Activated naive CD4-positive, alpha-beta T cell treated with anti-CD3 and anti-CD28 coated beads, Interleukin-2, amount 50 U/mL, for 16 hours (primary cell): ENCODE results near the gene STON2.
A peak's percentile ranks its signal among the peaks of the same experiment; 100 is the strongest.
"Not testable (repeated sequence)": the region's sequence is repeated elsewhere in the genome, so short reads cannot be mapped to it uniquely, and the experiment has no call there.

Experiments used
- DNase-seq: peaks from one replicate; pipeline ENCODE4 v3.0.0-alpha.2; 2020

The STON2 gene

DNA sequence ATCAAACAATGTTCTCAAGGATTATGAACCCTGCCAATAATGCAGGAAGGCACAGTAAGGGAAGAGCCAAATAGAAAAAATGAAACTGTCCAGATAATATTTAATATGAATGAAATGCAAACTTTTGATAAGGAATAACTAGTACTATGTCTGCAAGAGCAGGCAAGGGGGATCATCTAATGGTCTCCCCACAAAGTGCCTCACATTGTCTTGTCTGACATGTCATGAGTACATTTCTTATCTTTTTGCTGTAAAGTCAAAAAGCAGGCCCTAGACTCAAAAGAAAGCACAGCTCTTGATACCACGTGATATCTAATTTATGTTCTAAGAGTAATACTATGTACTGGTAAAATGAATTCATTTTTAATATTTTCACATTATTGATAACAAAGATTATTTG, 135.5 kb downstream of the STON2 start:
- DNase-seq: no peak

- DNase-seq: no peak
Measured at GRCh38 chr14:81263777-81264410, 136.2 kb downstream of the STON2 start.

DNA sequence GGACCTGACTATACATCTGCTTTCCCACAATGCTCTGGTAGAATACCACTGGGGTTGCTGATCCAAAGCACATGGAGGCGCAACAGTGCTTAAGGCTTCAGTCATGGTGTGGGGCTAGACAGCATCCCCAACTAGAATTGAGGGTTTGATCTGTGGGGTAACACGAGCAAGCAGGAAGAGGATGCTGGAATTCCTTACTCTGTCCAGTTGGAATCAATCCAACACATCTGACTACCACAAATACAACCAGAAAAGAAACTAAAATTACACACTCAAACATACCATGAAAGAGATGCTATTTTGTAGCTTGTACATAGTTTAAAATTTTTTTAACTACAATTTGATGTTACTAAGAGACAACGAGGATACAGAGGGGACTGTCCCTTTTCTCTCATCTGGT, 138.9 kb downstream of the STON2 start:
- DNase-seq: no peak

GRCh38 chr14:81260732-81261131, 139.4 kb downstream of the STON2 start:
- no peak for DNase-seq

GRCh38 chr14:81256289-81256960, 143.7 kb downstream of the STON2 start:
- no peak for DNase-seq

GRCh38 chr14:81252278-81252677, 147.8 kb downstream of the STON2 start:
- DNase-seq: no peak

DNA sequence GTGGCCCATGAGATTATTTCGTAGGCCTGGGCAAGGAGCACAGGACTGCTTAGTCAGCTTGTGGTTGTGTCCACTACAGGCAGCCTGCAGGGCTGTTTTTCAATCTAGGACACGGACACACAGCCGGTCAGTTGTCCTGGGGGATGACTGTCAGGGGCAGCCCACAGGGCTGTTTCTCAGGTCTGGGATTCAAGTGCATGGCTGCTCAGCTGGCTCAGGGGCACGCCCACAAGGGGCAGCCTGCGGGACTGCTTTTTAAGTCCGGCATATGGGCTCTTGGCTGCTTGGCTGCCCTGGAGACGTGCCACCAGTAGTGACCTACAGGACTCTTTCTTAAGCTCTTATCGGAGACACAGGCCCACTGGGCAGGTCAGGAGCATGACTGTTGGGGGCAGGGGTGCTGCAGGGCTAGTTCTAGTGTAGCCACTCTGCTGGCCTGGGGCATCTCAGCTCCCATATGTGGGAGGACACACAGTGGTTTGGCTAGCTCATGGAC, 152.8 kb downstream of the STON2 start:
- no peak for DNase-seq

GRCh38 chr14:81246461-81247270, 153.5 kb downstream of the STON2 start:
- DNase-seq: no peak

GRCh38 chr14:81245771-81246170, 154.4 kb downstream of the STON2 start:
- DNase-seq: no peak

- DNase-seq: not testable (repeated sequence)
Measured at GRCh38 chr14:81244431-81244830, 155.7 kb downstream of the STON2 start.

- DNase-seq: no peak
Measured at GRCh38 chr14:81243499-81243898, 156.6 kb downstream of the STON2 start.

GRCh38 chr14:81236849-81237248, 163.3 kb downstream of the STON2 start:
- DNase-seq: not testable (repeated sequence)

- DNase-seq: no peak
Measured at GRCh38 chr14:81236138-81236537, 164.0 kb downstream of the STON2 start.

GRCh38 chr14:81235096-81235495, 165.0 kb downstream of the STON2 start:
- no peak for DNase-seq

GRCh38 chr14:81234278-81234677, 165.8 kb downstream of the STON2 start:
- DNase-seq: no peak

GRCh38 chr14:81233615-81234014, 166.5 kb downstream of the STON2 start:
- DNase-seq: no peak

DNA sequence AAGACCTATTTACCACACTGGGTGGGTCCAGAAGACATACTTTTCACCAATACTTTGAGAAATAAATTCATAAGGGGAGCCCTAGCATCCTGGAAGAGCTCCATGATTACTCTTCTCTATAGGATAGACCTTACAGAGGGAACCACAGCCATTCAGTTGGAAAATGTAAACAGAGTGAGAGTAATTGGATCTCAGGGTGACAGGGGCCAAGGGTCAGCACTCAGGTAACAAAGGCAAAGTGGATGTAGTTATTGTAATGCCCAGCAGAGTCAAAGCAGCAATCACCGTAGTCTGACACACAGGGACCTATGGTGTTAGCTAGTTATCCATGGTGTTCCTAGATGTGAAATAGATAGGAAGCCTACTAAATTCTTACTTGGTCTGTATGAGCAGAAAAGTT, 168.6 kb downstream of the STON2 start:
- no peak for DNase-seq

DNA sequence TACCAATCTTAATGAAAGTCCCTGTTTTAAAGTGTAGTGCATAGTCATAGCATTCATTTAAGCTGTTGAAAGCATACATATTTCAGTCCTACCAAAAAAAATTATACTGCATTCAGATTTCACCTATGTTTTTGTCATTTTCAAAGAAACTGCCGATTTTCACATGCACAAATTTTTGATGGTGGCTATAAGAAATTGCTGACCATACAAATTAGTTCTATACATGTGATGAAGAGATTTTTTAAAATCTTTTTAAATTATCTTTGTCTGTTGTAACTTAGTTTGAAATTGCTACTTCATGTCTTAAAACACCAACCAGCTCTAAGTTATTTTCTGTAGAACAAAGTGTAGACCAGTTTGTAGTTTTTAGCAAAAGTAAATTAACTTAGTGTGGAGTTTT, 175.9 kb downstream of the STON2 start:
- DNase-seq: no peak

DNA sequence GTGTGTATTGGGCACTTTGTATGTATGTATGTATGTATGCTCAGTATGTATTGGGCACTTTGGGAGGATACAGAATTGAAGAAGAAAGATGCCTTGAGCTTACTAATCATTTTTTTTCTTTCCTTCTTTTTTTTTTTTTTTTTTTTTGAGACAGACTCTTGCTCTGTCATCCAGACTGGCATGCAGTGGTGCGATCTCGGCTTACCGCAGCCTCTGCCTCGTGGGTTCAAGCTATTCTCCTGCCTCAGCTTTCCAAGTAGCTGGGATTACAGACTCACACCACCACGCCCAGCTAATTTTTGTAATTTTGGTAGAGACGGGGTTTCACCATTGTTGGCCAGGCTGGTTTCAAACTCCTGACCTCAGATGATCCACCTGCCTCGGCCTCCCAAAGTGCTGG, 176.3 kb downstream of the STON2 start:
- DNase-seq: not testable (repeated sequence)

GRCh38 chr14:81222691-81223090, 177.4 kb downstream of the STON2 start:
- no peak for DNase-seq

DNA sequence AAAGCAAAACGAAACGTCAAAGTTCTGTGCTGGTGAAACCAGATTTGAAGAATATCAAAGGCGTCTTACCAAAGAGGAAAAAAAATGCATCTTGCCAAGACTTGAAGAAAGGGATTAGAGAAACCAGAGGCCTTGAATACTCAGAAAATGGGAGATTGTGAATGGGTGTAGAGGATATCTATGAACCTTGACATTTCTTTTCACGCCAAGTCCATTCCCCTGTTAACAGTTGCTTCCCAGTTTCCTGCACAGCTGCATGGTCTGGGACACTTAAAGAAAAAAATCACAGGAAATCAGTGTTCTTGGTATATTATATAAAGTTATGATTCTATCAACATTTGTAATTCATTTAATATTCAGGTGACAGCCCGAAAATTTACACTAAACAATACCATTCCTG, 178.0 kb downstream of the STON2 start:
- no peak for DNase-seq

- DNase-seq: no peak
Measured at GRCh38 chr14:81221579-81222102, 178.5 kb downstream of the STON2 start.

DNA sequence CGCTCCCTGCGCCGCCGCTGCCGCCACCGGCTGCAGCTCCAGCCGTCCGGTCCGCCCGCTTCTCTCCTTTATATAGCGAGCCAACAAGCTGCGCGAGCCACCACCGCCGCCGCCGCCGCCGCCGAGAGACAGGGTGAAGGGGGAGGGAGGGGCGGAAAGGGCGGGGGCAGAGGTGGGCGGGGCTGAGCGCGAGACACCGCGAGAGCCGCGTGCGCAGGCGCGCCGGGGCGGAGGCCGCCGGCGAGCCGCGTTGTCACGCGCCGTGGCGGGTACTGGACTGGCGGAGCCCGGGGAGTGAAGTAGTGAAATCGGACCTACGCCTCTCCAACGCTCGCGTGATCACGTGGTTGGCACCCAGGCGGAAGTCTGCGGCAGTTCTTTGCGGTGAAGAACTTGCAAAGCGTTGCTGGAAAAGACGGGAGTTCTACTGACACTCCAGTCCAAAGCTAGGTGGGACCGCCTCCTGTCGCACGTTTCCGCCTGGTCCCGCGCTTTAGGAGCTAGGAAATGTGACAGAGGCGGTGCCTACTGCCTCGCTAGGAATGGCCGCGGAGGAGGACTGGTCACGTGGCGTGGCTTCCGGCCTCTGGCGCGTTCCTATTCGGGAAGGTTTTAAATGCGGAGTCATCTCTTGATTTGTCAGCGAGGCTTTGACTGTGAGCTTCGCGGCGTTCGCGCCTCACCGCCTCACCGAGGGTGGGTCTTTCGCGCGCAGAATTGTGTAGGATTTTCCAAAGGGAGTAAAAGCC, 179.1 kb downstream of the STON2 start, which contains the start of gene GTF2A1:
TSS of gene GTF2A1 (minus strand) at position 130 of the 749 bp plus-strand sequence. CDS start 441 bp downstream, outside the sequence.
- peak; percentile 92 for DNase-seq
